Stimulated activated CD8-positive, alpha-beta memory T cell treated with anti-CD3 and anti-CD28 coated beads, Interleukin-15, amount 100 ng/mL, for 1 hour (primary cell): ENCODE results near the gene INTS11.
"Not testable (repeated sequence)": the region's sequence is repeated elsewhere in the genome, so short reads cannot be mapped to it uniquely, and the experiment has no call there.

ENCODE experiments used
- DNase-seq: peaks from one replicate; pipeline ENCODE4 v3.0.0-alpha.2; 2020; ENCODE audit warnings: low read depth

The INTS11 gene

GRCh38 chr1:1329304-1330210 is 5.1 kb upstream of the INTS11 start:
- DNase-seq: no peak

GRCh38 chr1:1328254-1328653 is 3.8 kb upstream of the INTS11 start:
- DNase-seq: no peak

GRCh38 chr1:1327291-1327690 is 2.8 kb upstream of the INTS11 start:
- DNase-seq: no peak

GRCh38 chr1:1326075-1326605 is 1.7 kb upstream of the INTS11 start:
- DNase-seq: no peak

- DNase-seq: no peak
These were observed 1.0 kb upstream of the INTS11 start for GRCh38 chr1:1325288-1326074.

GRCh38 chr1:1324084-1324523 is 356 bp downstream of the INTS11 start:
- DNase-seq: no peak

GRCh38 chr1:1322952-1323351 is 1.5 kb downstream of the INTS11 start:
- DNase-seq: no peak

GRCh38 chr1:1322418-1322817 is 2.0 kb downstream of the INTS11 start:
- DNase-seq: no peak

GRCh38 chr1:1321477-1321876 is 3.0 kb downstream of the INTS11 start:
- DNase-seq: no peak

GRCh38 chr1:1320666-1321448 is 3.6 kb downstream of the INTS11 start:
- DNase-seq: no peak

- DNase-seq: no peak
These were observed 4.9 kb downstream of the INTS11 start for GRCh38 chr1:1319646-1319941.

- no peak for DNase-seq
These were observed 5.4 kb downstream of the INTS11 start for GRCh38 chr1:1318777-1319645.

GRCh38 chr1:1318131-1318652 is 6.3 kb downstream of the INTS11 start:
- no peak for DNase-seq

GRCh38 chr1:1317420-1317819 is 7.0 kb downstream of the INTS11 start:
- DNase-seq: no peak

- DNase-seq: not testable (repeated sequence)
These were observed 8.3 kb downstream of the INTS11 start for GRCh38 chr1:1316199-1316598.

GRCh38 chr1:1315435-1315954 is 9.0 kb downstream of the INTS11 start:
- DNase-seq: no peak

- no peak for DNase-seq
These were observed 9.7 kb downstream of the INTS11 start for GRCh38 chr1:1314678-1315335.

GRCh38 chr1:1314237-1314586 is 10.2 kb downstream of the INTS11 start:
- DNase-seq: no peak

GRCh38 chr1:1313500-1314236 is 10.8 kb downstream of the INTS11 start:
- DNase-seq: no peak
